ENCODE data around the gene ISYNA1. TPM values are rescaled to one million over a fixed set of nuclear protein-coding genes. Genes with fewer than 3 reads are reported as not detected.
A peak's percentile ranks its signal among the peaks of the same experiment; 100 is the strongest.

Gene ISYNA1
- polyA plus RNA-seq, 1 experiment = 27.0 TPM

DNA sequence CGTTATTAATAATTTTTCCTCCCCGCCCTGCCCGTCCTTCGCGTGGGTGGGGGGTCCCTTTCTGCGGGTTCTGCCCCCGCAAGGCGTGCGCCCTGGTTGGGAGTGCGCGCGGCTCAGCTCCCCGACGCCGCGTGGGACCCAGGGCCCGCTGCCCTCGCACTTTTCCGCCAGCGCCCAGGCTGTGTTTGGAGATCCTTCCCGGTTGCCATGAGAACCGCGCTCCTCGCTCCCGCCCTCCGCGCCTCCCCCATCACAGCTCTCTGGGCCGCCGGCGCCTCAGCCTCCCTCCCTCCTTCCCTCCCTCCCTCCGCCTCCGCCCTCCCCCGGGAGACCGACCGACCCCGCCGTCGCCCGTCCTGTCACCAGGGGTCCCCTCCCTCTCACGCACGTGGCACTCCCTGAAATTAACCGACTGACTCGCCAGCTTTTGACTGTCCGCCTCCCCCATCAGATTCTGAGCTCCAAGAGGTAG lies 21.1 kb downstream of the ISYNA1 start:
- H3K27me3 ChIP-seq (ENCODE audit: control insufficient read depth, insufficient read depth, low read length) = no peaks in the 10 kb centered on the region
- CTCF ChIA-PET = interaction anchor here (0.7 to 12.0 kb wide), 11 partner anchors 11 to 172 kb away, joined by 3 to 101 read pairs (median 6); partner anchors contain the start of genes GDF15 and REX1BD
- POLR2A ChIA-PET = interaction anchor here (0.8 kb wide), 2 partner anchors 20 to 83 kb away, joined by 3 read pairs; no protein-coding TSS in a partner anchor
- H3K36me3 ChIP-seq (ENCODE audit: control insufficient read depth, insufficient read depth, low read length) = no peaks in the 10 kb centered on the region
- TF ChIP-seq CTCF (IDR thresholded peaks at IDR 0.05; ENCODE audit: insufficient read depth, low read depth, low read length) = no peak
- peak overlapping the region; percentile 35 for H3K4me3 ChIP-seq (ENCODE audit: low read depth, low read length)
- no peak for DNase-seq (ENCODE audit: low read depth)

- no peaks in the 10 kb centered on the region for H3K27me3 ChIP-seq (ENCODE audit: control insufficient read depth, insufficient read depth, low read length)
- POLR2A ChIA-PET = no interaction called here
- no peaks in the 10 kb centered on the region for H3K36me3 ChIP-seq (ENCODE audit: control insufficient read depth, insufficient read depth, low read length)
Observed at GRCh38 chr19:18415178-18415867, 22.6 kb downstream of the ISYNA1 start.

GRCh38 chr19:18414504-18415177 lies 23.3 kb downstream of the ISYNA1 start:
- no peak for DNase-seq (ENCODE audit: low read depth)
- no peaks in the 10 kb centered on the region for H3K36me3 ChIP-seq (ENCODE audit: control insufficient read depth, insufficient read depth, low read length)
- no peaks in the 10 kb centered on the region for H3K27me3 ChIP-seq (ENCODE audit: control insufficient read depth, insufficient read depth, low read length)
- TF ChIP-seq CTCF (IDR thresholded peaks at IDR 0.05; ENCODE audit: insufficient read depth, low read depth, low read length) = no peak
- ChIA-PET POLR2A (no interaction called here), CTCF (interaction anchor here (0.8 to 12.0 kb wide), 13 partner anchors 13 to 229 kb away, joined by 3 to 126 read pairs (median 5); partner anchors contain the start of genes GDF15, LSM4 and PGPEP1)
- H3K4me3 ChIP-seq (ENCODE audit: low read depth, low read length) = peak overlapping the region; percentile 26

More at GRCh38 chr19:18415178-18415867, 22.6 kb downstream of the ISYNA1 start:
- no peak for DNase-seq (ENCODE audit: low read depth)
- H3K4me3 ChIP-seq (ENCODE audit: low read depth, low read length) = peak overlapping the region; percentile 26
- no peak for TF ChIP-seq CTCF (IDR thresholded peaks at IDR 0.05; ENCODE audit: insufficient read depth, low read depth, low read length)
- CTCF ChIA-PET = interaction anchor here (0.8 to 12.0 kb wide), 14 partner anchors 13 to 230 kb away, joined by 3 to 126 read pairs (median 5); partner anchors contain the start of genes GDF15, LSM4 and PGPEP1

- TF ChIP-seq CTCF (IDR thresholded peaks at IDR 0.05; ENCODE audit: insufficient read depth, low read depth, low read length) = no peak
- Histone ChIP-seq H3K36me3 (ENCODE audit: control insufficient read depth, insufficient read depth, low read length) (no peaks in the 10 kb centered on the region), H3K27me3 (ENCODE audit: control insufficient read depth, insufficient read depth, low read length) (no peaks in the 10 kb centered on the region), H3K4me3 (ENCODE audit: low read depth, low read length) (no peak overlapping the region)
- ChIA-PET POLR2A (no interaction called here), CTCF (interaction anchor here (0.7 to 12.0 kb wide), 8 partner anchors 11 to 209 kb away, joined by 3 to 126 read pairs (median 18); partner anchors contain the start of genes GDF15 and RAB3A)
- DNase-seq (ENCODE audit: low read depth) = no peak
Observed at GRCh38 chr19:18412610-18413239, 25.2 kb downstream of the ISYNA1 start.
